Measurements from ENCODE around the gene CATSPERE. TPM values are rescaled to one million over a fixed set of nuclear protein-coding genes. Genes with fewer than 3 reads are reported as not detected.

The CATSPERE gene
- total RNA-seq (1 to 10 TPM in 4 of 5 donors, under 1 TPM in 1; 0.79 to 1.5 (median 1.3) TPM), total RNA-seq (0.27 to 4.2 (median 1.6) reads per million in 29 experiments)
- total RNA-seq (2013) = 0.94 TPM

GRCh38 chr1:244461245-244462071, at the start of gene CATSPERE:
CATSPERE (plus strand) TSS chr1:244461273; CDS start chr1:244461430, 157 bp downstream.
- H3K36me3 Mint-ChIP-seq = peaks cover 9% of the 10 kb centered on the region
- H3K4me3 Mint-ChIP-seq = peak within 1 kb of the TSS; percentile 78 to 88 (median 80)
- Histone ChIP-seq H3K27me3 (replicated peaks in 1 of 2; ENCODE audit: control insufficient read depth in 2 of 2, extremely low read depth in 1 of 2, insufficient read depth in 2 of 2, low read length in 1 of 2) (no peaks in the 10 kb centered on the region), H3K4me1 (ENCODE audit: control insufficient read depth in 1 of 2, extremely low read depth in 1 of 2, insufficient read depth in 2 of 2, low read length in 2 of 2) (peaks cover 5 to 18% of the 10 kb centered on the region in 2 experiments), H3K9me3 (no peaks in the 10 kb centered on the region), H3K36me3 (ENCODE audit: control insufficient read depth in 2 of 2, extremely low read depth in 1 of 2, insufficient read depth in 1 of 2, low read length in 1 of 2) (no peaks in the 10 kb centered on the region), H3K27ac (ENCODE audit: low read length) (peak within 1 kb of the TSS; percentile 82), H3K4me3 (ENCODE audit: control insufficient read depth in 1 of 2, extremely low read depth in 1 of 2, low read length in 1 of 2) (peak within 1 kb of the TSS; percentile 68 to 69)
- peak within 1 kb of the TSS; percentile 91 to 93 for H3K27ac Mint-ChIP-seq
- peak; percentile 46 to 82 (median 65) for DNase-seq
- CTCF ChIA-PET = interaction anchor here in 1 of 2 donors (0.7 kb wide), 1 partner anchor 441 kb away, joined by 3 read pairs; no protein-coding TSS in a partner anchor
- H3K9me3 Mint-ChIP-seq = no peaks in the 10 kb centered on the region
- H3K4me1 Mint-ChIP-seq = peaks cover 13 to 18% (median 15%) of the 10 kb centered on the region in 3 donors
- ATAC-seq (replicated peaks in 1 of 4) = peak; percentile 99
- WGBS (ENCODE audit: insufficient coverage) = 16% methylated on average over 49 of the region's 61 CpGs
- POLR2A ChIA-PET = interaction anchor here in 1 of 2 donors (0.6 kb wide), 1 partner anchor 12 kb away, joined by 3 read pairs; no protein-coding TSS in a partner anchor
- no peaks in the 10 kb centered on the region for H3K27me3 Mint-ChIP-seq

- DNase-seq = no peak
- Histone ChIP-seq H3K27ac (ENCODE audit: low read length) (no peak overlapping the region), H3K27me3 (replicated peaks in 1 of 2; ENCODE audit: control insufficient read depth in 2 of 2, extremely low read depth in 1 of 2, insufficient read depth in 2 of 2, low read length in 1 of 2) (no peaks in the 10 kb centered on the region), H3K9me3 (no peaks in the 10 kb centered on the region), H3K4me3 (ENCODE audit: control insufficient read depth in 1 of 2, extremely low read depth in 1 of 2, low read length in 1 of 2) (no peak overlapping the region), H3K36me3 (ENCODE audit: control insufficient read depth in 2 of 2, extremely low read depth in 1 of 2, insufficient read depth in 1 of 2, low read length in 1 of 2) (peaks cover 9 to 80% of the 10 kb centered on the region in 2 donors), H3K4me1 (ENCODE audit: control insufficient read depth in 1 of 2, extremely low read depth in 1 of 2, insufficient read depth in 2 of 2, low read length in 2 of 2) (no peaks in the 10 kb centered on the region)
- no peak for ATAC-seq (replicated peaks in 1 of 4)
- ChIA-PET CTCF (no interaction called here), POLR2A (no interaction called here)
- Mint-ChIP-seq H3K4me1 (no peaks in the 10 kb centered on the region), H3K27me3 (no peaks in the 10 kb centered on the region), H3K9me3 (peaks cover 0 to 3% (median 0%) of the 10 kb centered on the region in 3 donors), H3K27ac (no peak overlapping the region), H3K4me3 (no peak overlapping the region), H3K36me3 (peaks cover 88% of the 10 kb centered on the region)
- 97% methylated on average over 4 of the region's 5 CpGs for WGBS (ENCODE audit: insufficient coverage)
These were observed 48.9 kb upstream of the CATSPERE start for GRCh38 chr1:244412176-244412575.

- Histone ChIP-seq H3K9me3 (no peaks in the 10 kb centered on the region), H3K4me1 (ENCODE audit: control insufficient read depth in 1 of 2, extremely low read depth in 1 of 2, insufficient read depth in 2 of 2, low read length in 2 of 2) (no peaks in the 10 kb centered on the region), H3K27me3 (replicated peaks in 1 of 2; ENCODE audit: control insufficient read depth in 2 of 2, extremely low read depth in 1 of 2, insufficient read depth in 2 of 2, low read length in 1 of 2) (no peaks in the 10 kb centered on the region), H3K4me3 (ENCODE audit: control insufficient read depth in 1 of 2, extremely low read depth in 1 of 2, low read length in 1 of 2) (no peak overlapping the region), H3K27ac (ENCODE audit: low read length) (no peak overlapping the region), H3K36me3 (ENCODE audit: control insufficient read depth in 2 of 2, extremely low read depth in 1 of 2, insufficient read depth in 1 of 2, low read length in 1 of 2) (peaks cover 9 to 89% of the 10 kb centered on the region in 2 donors)
- DNase-seq = no peak
- CTCF ChIA-PET = no interaction called here
- no peak for ATAC-seq (replicated peaks in 1 of 4)
- POLR2A ChIA-PET = no interaction called here
- Mint-ChIP-seq H3K4me1 (no peaks in the 10 kb centered on the region), H3K27me3 (no peaks in the 10 kb centered on the region), H3K27ac (no peak overlapping the region), H3K9me3 (no peaks in the 10 kb centered on the region), H3K4me3 (no peak overlapping the region), H3K36me3 (peaks cover 87% of the 10 kb centered on the region)
- WGBS (ENCODE audit: insufficient coverage) = 100% methylated on average over 3 of the region's 3 CpGs
These were observed 47.3 kb upstream of the CATSPERE start for GRCh38 chr1:244413736-244414135.

- H3K27me3 ChIP-seq (replicated peaks in 1 of 2; ENCODE audit: control insufficient read depth in 2 of 2, extremely low read depth in 1 of 2, insufficient read depth in 2 of 2, low read length in 1 of 2) = no peaks in the 10 kb centered on the region
- no peaks in the 10 kb centered on the region for H3K9me3 ChIP-seq
- Mint-ChIP-seq H3K27ac (no peak overlapping the region), H3K9me3 (no peaks in the 10 kb centered on the region), H3K4me3 (no peak overlapping the region), H3K36me3 (peaks cover 87% of the 10 kb centered on the region), H3K27me3 (no peaks in the 10 kb centered on the region), H3K4me1 (no peaks in the 10 kb centered on the region)
- WGBS (ENCODE audit: insufficient coverage) = 100% methylated on average over 1 of the region's 1 CpG
- peaks cover 9 to 93% of the 10 kb centered on the region in 2 donors for H3K36me3 ChIP-seq (ENCODE audit: control insufficient read depth in 2 of 2, extremely low read depth in 1 of 2, insufficient read depth in 1 of 2, low read length in 1 of 2)
- DNase-seq (no peak), ATAC-seq (replicated peaks in 1 of 4) (no peak)
- no peaks in the 10 kb centered on the region for H3K4me1 ChIP-seq (ENCODE audit: control insufficient read depth in 1 of 2, extremely low read depth in 1 of 2, insufficient read depth in 2 of 2, low read length in 2 of 2)
- CTCF ChIA-PET = interaction anchor here in 1 of 2 donors (0.5 kb wide), 1 partner anchor 128 kb away, joined by 8 read pairs; no protein-coding TSS in a partner anchor
- POLR2A ChIA-PET = interaction anchor here (0.8 to 1.0 kb wide), 2 partner anchors 10 to 11 kb away, joined by 3 read pairs; no protein-coding TSS in a partner anchor
- no peak overlapping the region for H3K27ac ChIP-seq (ENCODE audit: low read length)
- H3K4me3 ChIP-seq (ENCODE audit: control insufficient read depth in 1 of 2, extremely low read depth in 1 of 2, low read length in 1 of 2) = no peak overlapping the region
These were observed 46.5 kb upstream of the CATSPERE start for GRCh38 chr1:244414543-244414942.

GRCh38 chr1:244419024-244419423, 42.0 kb upstream of the CATSPERE start:
- no peaks in the 10 kb centered on the region for H3K4me1 ChIP-seq (ENCODE audit: control insufficient read depth in 1 of 2, extremely low read depth in 1 of 2, insufficient read depth in 2 of 2, low read length in 2 of 2)
- H3K27me3 ChIP-seq (replicated peaks in 1 of 2; ENCODE audit: control insufficient read depth in 2 of 2, extremely low read depth in 1 of 2, insufficient read depth in 2 of 2, low read length in 1 of 2) = no peaks in the 10 kb centered on the region
- WGBS (ENCODE audit: insufficient coverage) = no CpG with 5 or more reads among the region's 4 CpGs
- H3K27ac Mint-ChIP-seq = no peak overlapping the region
- no peaks in the 10 kb centered on the region for H3K9me3 ChIP-seq
- H3K9me3 Mint-ChIP-seq = no peaks in the 10 kb centered on the region
- ATAC-seq (replicated peaks in 1 of 4) = no peak
- no peak overlapping the region for H3K4me3 ChIP-seq (ENCODE audit: control insufficient read depth in 1 of 2, extremely low read depth in 1 of 2, low read length in 1 of 2)
- no peak for DNase-seq
- ChIA-PET POLR2A (interaction anchor here in 1 of 2 donors (0.5 kb wide), 1 partner anchor 14 kb away, joined by 3 read pairs; no protein-coding TSS in a partner anchor), CTCF (interaction anchor here in 1 of 2 donors (0.5 kb wide), 1 partner anchor 181 kb away, joined by 4 read pairs; no protein-coding TSS in a partner anchor)
- H3K27ac ChIP-seq (ENCODE audit: low read length) = no peak overlapping the region
- H3K27me3 Mint-ChIP-seq = no peaks in the 10 kb centered on the region
- H3K4me3 Mint-ChIP-seq = no peak overlapping the region
- peaks cover 8 to 85% of the 10 kb centered on the region in 2 donors for H3K36me3 ChIP-seq (ENCODE audit: control insufficient read depth in 2 of 2, extremely low read depth in 1 of 2, insufficient read depth in 1 of 2, low read length in 1 of 2)
- H3K36me3 Mint-ChIP-seq = peaks cover 73% of the 10 kb centered on the region
- no peaks in the 10 kb centered on the region for H3K4me1 Mint-ChIP-seq

- Mint-ChIP-seq H3K4me3 (no peak overlapping the region), H3K36me3 (peaks cover 63% of the 10 kb centered on the region), H3K9me3 (no peaks in the 10 kb centered on the region), H3K27me3 (no peaks in the 10 kb centered on the region), H3K27ac (no peak overlapping the region), H3K4me1 (peaks cover 6 to 11% (median 7%) of the 10 kb centered on the region in 3 donors)
- CTCF ChIA-PET = no interaction called here
- no CpG with 5 or more reads among the region's 1 CpG for WGBS (ENCODE audit: insufficient coverage)
- Histone ChIP-seq H3K27ac (ENCODE audit: low read length) (no peak overlapping the region), H3K4me1 (ENCODE audit: control insufficient read depth in 1 of 2, extremely low read depth in 1 of 2, insufficient read depth in 2 of 2, low read length in 2 of 2) (no peaks in the 10 kb centered on the region), H3K27me3 (replicated peaks in 1 of 2; ENCODE audit: control insufficient read depth in 2 of 2, extremely low read depth in 1 of 2, insufficient read depth in 2 of 2, low read length in 1 of 2) (no peaks in the 10 kb centered on the region), H3K4me3 (ENCODE audit: control insufficient read depth in 1 of 2, extremely low read depth in 1 of 2, low read length in 1 of 2) (no peak overlapping the region), H3K9me3 (no peaks in the 10 kb centered on the region), H3K36me3 (ENCODE audit: control insufficient read depth in 2 of 2, extremely low read depth in 1 of 2, insufficient read depth in 1 of 2, low read length in 1 of 2) (peaks cover 3 to 62% of the 10 kb centered on the region in 2 donors)
- ATAC-seq (replicated peaks in 1 of 4) = no peak
- POLR2A ChIA-PET = no interaction called here
- DNase-seq = no peak
These were observed 38.9 kb upstream of the CATSPERE start for GRCh38 chr1:244422174-244422573.

Data from T-cell (primary cell).